Gastroesophageal sphincter (tissue), 4 donors: ENCODE results near the gene NAALADL2. TPM values are rescaled to one million over a fixed set of nuclear protein-coding genes. Genes with fewer than 3 reads are reported as not detected.

Source experiments
- ATAC-seq: fragments of 150-250 bp; one replicate; pipeline ENCODE4 v1.9.1; 2016; ENCODE audit warnings: mild to moderate bottlenecking, moderate library complexity
- H3K27ac ChIP-seq, 4 donors: fragments of 200-600 bp; sonication (generic) in 3 of 4; 1 replicate in 3 of 4; 2 replicates in 1 of 4; pipeline ENCODE4 v1.5.1; 2016 to 2019
- H3K27me3 ChIP-seq: fragments of 200-600 bp; sonication (generic); one replicate; pipeline ENCODE4 v1.5.1; 2019
- H3K36me3 ChIP-seq, 2 donors: fragments of 200-600 bp; sonication (generic); one replicate each; pipeline ENCODE4 v1.5.1; 2019; ENCODE audit warnings: control low read depth in 1 of 2
- H3K4me1 ChIP-seq, 3 donors: fragments of 200-600 bp; sonication (generic); 1 replicate in 2 of 3; 2 replicates in 1 of 3; pipeline ENCODE4 v1.5.1; 2016 to 2019; ENCODE audit warnings: control low read depth in 2 of 3
- H3K4me3 ChIP-seq, 2 donors: fragments of 200-600 bp; sonication (generic); one replicate each; pipeline ENCODE4 v1.5.1; 2019; ENCODE audit warnings: mild to moderate bottlenecking in 1 of 2, moderate library complexity in 1 of 2
- H3K9me3 ChIP-seq, 3 donors: fragments of 200-600 bp; sonication (generic); one replicate each; pipeline ENCODE4 v1.5.1; 2017 to 2019; ENCODE audit warnings: control low read depth in 2 of 3
- EP300 ChIP-seq: sonication (generic); formaldehyde crosslinking; IDR thresholded peaks from one replicate; pipeline ENCODE4 v1.6.1; 2017; ENCODE audit warnings: antibody characterized with exemption, mild to moderate bottlenecking
- POLR2A ChIP-seq, 2 donors: fragments of 450-650 bp; IDR thresholded peaks; one replicate each; pipeline ENCODE4 v1.6.1; 2017; ENCODE audit warnings: antibody characterized with exemption in 2 of 2, mild to moderate bottlenecking in 2 of 2, moderate library complexity in 1 of 2
- POLR2AphosphoS5 ChIP-seq: sonication (generic); formaldehyde crosslinking; IDR thresholded peaks from one replicate; pipeline ENCODE4 v1.6.1; 2017; ENCODE audit warnings: antibody characterized with exemption
- WGBS, 2 donors: methylation state at CpG; one replicate each; pipeline ENCODE4 v1.1.5; 2018; ENCODE audit warnings: low coverage in 1 of 2; 5-methylcytosine and 5-hydroxymethylcytosine counted together
- total RNA-seq, 4 donors: library from RNA; depleted of rRNA; stranded (reverse); fragments of >200 nt; gene quantifications; one replicate each; pipeline ENCODE4 v1.1.0, GENCODE V29; 2016
- TF ChIP-seq, protein P1 (sequence below), 4 experiments: fragments of 200-600 bp in 2 of 4; fragments of 450-650 bp in 2 of 4; sonication (generic) in 1 of 4; IDR thresholded peaks; one replicate each; pipeline ENCODE4 v1.5.1; 2017 to 2019; ENCODE audit warnings: antibody characterized with exemption in 4 of 4, mild to moderate bottlenecking in 2 of 4, moderate library complexity in 2 of 4

The NAALADL2 gene
- total RNA-seq, 4 donors from 2014 or later = 3.1 to 7.4 (median 6.2) TPM

DNA sequence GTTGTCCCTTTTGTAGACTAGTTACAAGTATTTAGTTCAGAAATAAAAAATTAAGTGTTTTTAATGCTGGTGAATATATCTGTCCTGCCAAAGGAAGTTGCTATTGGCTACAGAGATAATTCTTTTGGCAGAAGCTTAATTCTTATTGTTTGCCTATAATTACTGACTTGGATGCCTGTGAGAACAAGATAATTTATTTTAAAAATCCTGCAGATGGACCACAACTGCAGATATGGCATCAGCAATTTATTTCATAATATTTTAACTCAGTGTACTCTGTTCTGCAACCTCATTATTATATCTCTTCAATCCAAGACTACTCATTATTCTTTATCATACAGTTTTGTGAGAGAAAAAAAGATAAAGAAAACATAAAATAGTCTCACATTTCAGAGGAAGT, 789.8 kb downstream of the NAALADL2 start:
- ATAC-seq = no peak
- no peak for TF ChIP-seq POLR2A (IDR thresholded peaks at IDR 0.05)
- TF ChIP-seq POLR2AphosphoS5 = no peak
- TF ChIP-seq EP300 = no peak
- TF ChIP-seq, protein P1, sequence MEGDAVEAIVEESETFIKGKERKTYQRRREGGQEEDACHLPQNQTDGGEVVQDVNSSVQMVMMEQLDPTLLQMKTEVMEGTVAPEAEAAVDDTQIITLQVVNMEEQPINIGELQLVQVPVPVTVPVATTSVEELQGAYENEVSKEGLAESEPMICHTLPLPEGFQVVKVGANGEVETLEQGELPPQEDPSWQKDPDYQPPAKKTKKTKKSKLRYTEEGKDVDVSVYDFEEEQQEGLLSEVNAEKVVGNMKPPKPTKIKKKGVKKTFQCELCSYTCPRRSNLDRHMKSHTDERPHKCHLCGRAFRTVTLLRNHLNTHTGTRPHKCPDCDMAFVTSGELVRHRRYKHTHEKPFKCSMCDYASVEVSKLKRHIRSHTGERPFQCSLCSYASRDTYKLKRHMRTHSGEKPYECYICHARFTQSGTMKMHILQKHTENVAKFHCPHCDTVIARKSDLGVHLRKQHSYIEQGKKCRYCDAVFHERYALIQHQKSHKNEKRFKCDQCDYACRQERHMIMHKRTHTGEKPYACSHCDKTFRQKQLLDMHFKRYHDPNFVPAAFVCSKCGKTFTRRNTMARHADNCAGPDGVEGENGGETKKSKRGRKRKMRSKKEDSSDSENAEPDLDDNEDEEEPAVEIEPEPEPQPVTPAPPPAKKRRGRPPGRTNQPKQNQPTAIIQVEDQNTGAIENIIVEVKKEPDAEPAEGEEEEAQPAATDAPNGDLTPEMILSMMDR (IDR thresholded peaks at IDR 0.05) = no peak
- Histone ChIP-seq H3K36me3 (no peaks in the 10 kb centered on the region), H3K9me3 (no peaks in the 10 kb centered on the region), H3K27ac (no peak overlapping the region), H3K27me3 (no peaks in the 10 kb centered on the region), H3K4me3 (no peak overlapping the region), H3K4me1 (peaks cover 0 to 4% (median 0%) of the 10 kb centered on the region in 3 donors)

GRCh38 chr3:175651716-175652115, 792.6 kb downstream of the NAALADL2 start:
- Histone ChIP-seq H3K27me3 (no peaks in the 10 kb centered on the region), H3K9me3 (no peaks in the 10 kb centered on the region), H3K4me3 (no peak overlapping the region), H3K36me3 (no peaks in the 10 kb centered on the region), H3K27ac (no peak overlapping the region), H3K4me1 (peaks cover 0 to 4% (median 0%) of the 10 kb centered on the region in 3 donors)
- no peak for ATAC-seq
- TF ChIP-seq POLR2AphosphoS5 (no peak), EP300 (no peak), POLR2A (IDR thresholded peaks at IDR 0.05) (no peak)
- TF ChIP-seq, protein P1 (IDR thresholded peaks at IDR 0.05) = no peak
- 64 to 71% methylated on average over 5 of the region's 5 CpGs for WGBS, 2 donors

GRCh38 chr3:175655351-175655750, 796.2 kb downstream of the NAALADL2 start:
- ATAC-seq = no peak
- WGBS, 2 donors = 81% methylated on average over 3 of the region's 3 CpGs
- no peak overlapping the region for H3K4me3 ChIP-seq
- no peaks in the 10 kb centered on the region for H3K4me1 ChIP-seq
- H3K27me3 ChIP-seq = no peaks in the 10 kb centered on the region
- H3K36me3 ChIP-seq = no peaks in the 10 kb centered on the region
- H3K9me3 ChIP-seq = no peaks in the 10 kb centered on the region
- no peak for TF ChIP-seq EP300
- TF ChIP-seq, protein P1 (IDR thresholded peaks at IDR 0.05) = no peak
- no peak for TF ChIP-seq POLR2AphosphoS5
- TF ChIP-seq POLR2A (IDR thresholded peaks at IDR 0.05) = no peak
- H3K27ac ChIP-seq = no peak overlapping the region

DNA sequence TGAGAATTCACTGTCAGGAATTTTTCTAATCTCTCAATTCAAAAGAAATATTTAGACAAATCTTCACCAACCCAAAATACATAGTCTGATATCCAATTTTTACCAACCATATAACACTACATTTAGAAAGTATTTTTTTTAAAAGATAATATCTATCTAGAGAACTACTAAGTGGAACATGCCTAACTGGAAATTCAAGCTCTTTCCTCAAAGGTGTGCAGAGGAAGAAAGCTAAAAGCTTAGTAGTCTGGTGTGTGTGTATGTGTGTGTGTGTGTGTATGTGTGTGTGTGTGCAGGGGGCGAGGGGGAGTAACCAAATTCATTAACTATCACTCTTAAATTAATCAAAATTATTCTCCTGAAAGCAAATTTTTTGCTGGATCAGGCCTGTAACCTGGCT, 797.3 kb downstream of the NAALADL2 start:
- H3K4me1 ChIP-seq = no peaks in the 10 kb centered on the region
- no peak overlapping the region for H3K27ac ChIP-seq
- no peak for ATAC-seq
- TF ChIP-seq POLR2AphosphoS5 (no peak), EP300 (no peak), POLR2A (IDR thresholded peaks at IDR 0.05) (no peak)
- TF ChIP-seq, protein P1 (IDR thresholded peaks at IDR 0.05) = no peak
- no peaks in the 10 kb centered on the region for H3K36me3 ChIP-seq
- H3K4me3 ChIP-seq = no peak overlapping the region
- no peaks in the 10 kb centered on the region for H3K9me3 ChIP-seq
- WGBS, 2 donors = 73 to 100% methylated on average over 1 of the region's 1 CpG
- no peaks in the 10 kb centered on the region for H3K27me3 ChIP-seq

DNA sequence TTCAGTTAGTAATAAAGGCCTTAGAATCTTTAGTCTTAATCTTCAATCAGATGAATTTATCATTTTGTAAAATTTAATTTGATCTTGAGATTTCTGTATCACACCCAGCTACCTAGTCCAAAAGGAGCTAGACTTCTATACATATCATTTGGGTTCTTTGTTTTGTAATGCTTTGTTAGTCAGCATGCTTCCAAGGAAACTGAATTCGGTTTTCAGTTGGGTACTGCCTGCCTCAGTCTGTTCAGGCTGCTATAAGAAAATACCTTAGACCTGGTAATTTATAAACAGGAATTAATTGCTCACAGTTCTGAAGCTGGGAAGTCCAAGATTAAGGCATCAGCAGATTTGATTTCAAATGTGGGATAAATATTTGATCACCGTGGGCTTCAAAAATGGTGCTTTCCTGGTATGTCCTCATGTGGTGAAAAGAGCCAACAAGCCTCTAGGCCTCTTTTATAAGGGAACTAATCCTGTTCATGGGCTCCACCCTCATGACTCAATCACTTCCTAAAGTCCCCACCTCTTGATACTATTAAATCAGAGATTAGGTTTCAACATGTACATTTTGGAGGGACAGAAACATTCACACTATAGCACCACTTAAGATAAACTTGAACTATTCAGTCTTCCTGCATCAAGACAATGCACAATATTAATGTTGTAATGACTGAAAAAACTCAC, 800.7 kb downstream of the NAALADL2 start:
- Histone ChIP-seq H3K9me3 (no peaks in the 10 kb centered on the region), H3K4me3 (no peak overlapping the region), H3K36me3 (no peaks in the 10 kb centered on the region), H3K4me1 (no peaks in the 10 kb centered on the region), H3K27ac (no peak overlapping the region), H3K27me3 (no peaks in the 10 kb centered on the region)
- TF ChIP-seq, protein P1 (IDR thresholded peaks at IDR 0.05) = no peak
- no peak for TF ChIP-seq POLR2A (IDR thresholded peaks at IDR 0.05)
- TF ChIP-seq POLR2AphosphoS5 = no peak
- TF ChIP-seq EP300 = no peak
- ATAC-seq = no peak
- 84 to 88% methylated on average over 2 of the region's 2 CpGs for WGBS, 2 donors
